HepG2 (cell line): ENCODE measurements around the gene COMMD4. TPM values are rescaled to one million over a fixed set of nuclear protein-coding genes. Genes with fewer than 3 reads are reported as not detected.

Experiments
- ASH2L ChIP-seq: fragments of 300-600, 200-600 bp; sonication (generic); IDR thresholded peaks from 2 replicates; pipeline ENCODE4 v1.7.0; 2017; ENCODE audit warnings: low read depth, mild to moderate bottlenecking, moderate library complexity, mixed read lengths, low read length; ENCODE audit not compliant: insufficient read length
- ATF2 ChIP-seq: sonication (generic); formaldehyde crosslinking; IDR thresholded peaks from 2 replicates; pipeline ENCODE4 v1.4.0; 2020; ENCODE audit warnings: missing genetic modification reagents
- CENPX ChIP-seq: sonication (generic); formaldehyde crosslinking; IDR thresholded peaks from 2 replicates; pipeline ENCODE4 v1.9.0; 2021; ENCODE audit warnings: mild to moderate bottlenecking, missing genetic modification reagents, moderate library complexity
- GABPA ChIP-seq, 2 experiments: IDR thresholded peaks; 2 replicates each; pipeline ENCODE4 v1.6.1; 2011 to 2016; ENCODE audit warnings: low read depth in 2 of 2, low read length in 1 of 2, missing biosample characterization in 1 of 2, missing genetic modification characterization in 1 of 2
- GZF1 ChIP-seq: sonication (generic); formaldehyde crosslinking; IDR thresholded peaks from 2 replicates; pipeline ENCODE4 v1.5.1; 2020; ENCODE audit warnings: mild to moderate bottlenecking, missing genetic modification reagents
- ISL2 ChIP-seq: sonication (generic); formaldehyde crosslinking; IDR thresholded peaks from 2 replicates; pipeline ENCODE4 v1.5.0; 2020; ENCODE audit warnings: missing genetic modification reagents
- KLF16 ChIP-seq, 2 experiments: sonication (generic) in 1 of 2; formaldehyde crosslinking in 1 of 2; IDR thresholded peaks; 2 replicates each; pipeline versions ENCODE4 v1.6.1 to v1.8.0; 2016 to 2023; ENCODE audit warnings: missing genetic modification reagents in 2 of 2, missing compliant biosample characterization in 1 of 2
- MLLT10 ChIP-seq: sonication (generic); formaldehyde crosslinking; IDR thresholded peaks from 2 replicates; pipeline ENCODE4 v1.4.0; 2020; ENCODE audit warnings: missing genetic modification reagents
- PHF8 ChIP-seq: sonication (generic); formaldehyde crosslinking; IDR thresholded peaks from 2 replicates; pipeline ENCODE4 v1.5.0; 2020; ENCODE audit warnings: missing genetic modification reagents
- REXO4 ChIP-seq: sonication (generic); formaldehyde crosslinking; IDR thresholded peaks from 2 replicates; pipeline ENCODE4 v1.8.0; 2022; ENCODE audit warnings: missing genetic modification reagents, mild to moderate bottlenecking, borderline replicate concordance
- RFX3 ChIP-seq: IDR thresholded peaks from 2 replicates; pipeline ENCODE4 v1.6.1; 2016; ENCODE audit warnings: missing biosample characterization, missing genetic modification reagents
- RNF219 ChIP-seq: sonication (generic); formaldehyde crosslinking; IDR thresholded peaks from 2 replicates; pipeline ENCODE4 v1.5.0; 2020; ENCODE audit warnings: mild to moderate bottlenecking, missing genetic modification reagents
- SNAPC2 ChIP-seq: sonication (generic); formaldehyde crosslinking; IDR thresholded peaks from 2 replicates; pipeline ENCODE4 v1.8.1; 2022; ENCODE audit warnings: mild to moderate bottlenecking, missing genetic modification reagents
- ZMYM3 ChIP-seq: sonication (generic); formaldehyde crosslinking; IDR thresholded peaks from 2 replicates; pipeline ENCODE4 v1.5.1; 2020; ENCODE audit warnings: mild to moderate bottlenecking, missing genetic modification reagents
- ZNF292 ChIP-seq: sonication (generic); formaldehyde crosslinking; IDR thresholded peaks from 2 replicates; pipeline ENCODE4 v1.8.1; 2022; ENCODE audit warnings: mild to moderate bottlenecking, low read depth, missing genetic modification reagents, borderline replicate concordance
- ZNF747 ChIP-seq: sonication (generic); formaldehyde crosslinking; IDR thresholded peaks from 2 replicates; pipeline ENCODE4 v1.8.1; 2023; ENCODE audit warnings: missing genetic modification reagents, mild to moderate bottlenecking, borderline replicate concordance
- ZNF749 ChIP-seq: sonication (generic); formaldehyde crosslinking; IDR thresholded peaks from 2 replicates; pipeline ENCODE4 v1.8.0; 2022; ENCODE audit warnings: mild to moderate bottlenecking, missing genetic modification reagents, moderate library complexity, borderline replicate concordance
- ZNF839 ChIP-seq: sonication (generic); formaldehyde crosslinking; IDR thresholded peaks from 2 replicates; pipeline ENCODE4 v1.4.0; 2020; ENCODE audit warnings: missing genetic modification reagents, mild to moderate bottlenecking, borderline replicate concordance
- polyA plus RNA-seq, 8 experiments: library from polyadenylated mRNA; depleted of rRNA in 3 of 8; stranded (reverse) in 7 of 8; unstranded in 1 of 8; fragments of >200 nt; fragmentation: Illumina TruSeq in 4 of 8; extraction: Trizol in 4 of 8; gene quantifications; 2 replicates each; pipeline versions ENCODE4 v1.2.1 to v1.2.3, GENCODE V29; 2011 to 2016; ENCODE audit warnings: low read depth in 4 of 8, missing spikeins in 1 of 8, mixed read lengths in 1 of 8; ENCODE audit not compliant: insufficient read depth in 1 of 8
- total RNA-seq, 5 experiments: library from RNA; depleted of rRNA; stranded (reverse); fragments of >200 nt; fragmentation: Illumina TruSeq; extraction: Trizol; gene quantifications; 2 replicates each; pipeline ENCODE4 v1.2.3, GENCODE V29; 2016; ENCODE audit warnings: low read depth in 1 of 5
- TF ChIP-seq, protein P1 (sequence below): sonication (generic); formaldehyde crosslinking; IDR thresholded peaks from 2 replicates; pipeline ENCODE4 v1.5.0; 2020; ENCODE audit warnings: mild to moderate bottlenecking, missing genetic modification reagents, borderline replicate concordance
- TF ChIP-seq, protein P2 (sequence below): sonication (generic); formaldehyde crosslinking; IDR thresholded peaks from 2 replicates; pipeline ENCODE4 v1.8.1; 2023; ENCODE audit warnings: mild to moderate bottlenecking, missing genetic modification reagents
- TF ChIP-seq, protein P3 (sequence below): sonication (generic); formaldehyde crosslinking; IDR thresholded peaks from 2 replicates; pipeline ENCODE4 v1.9.0; 2021; ENCODE audit warnings: missing genetic modification reagents, mild to moderate bottlenecking, borderline replicate concordance

COMMD4 gene
- total and polyA plus RNA-seq, 2 of the 13 experiments (the other 11 are each of a cell fraction or from before 2014, with no cell fraction given), result 45.8 to 89.9 TPM

DNA sequence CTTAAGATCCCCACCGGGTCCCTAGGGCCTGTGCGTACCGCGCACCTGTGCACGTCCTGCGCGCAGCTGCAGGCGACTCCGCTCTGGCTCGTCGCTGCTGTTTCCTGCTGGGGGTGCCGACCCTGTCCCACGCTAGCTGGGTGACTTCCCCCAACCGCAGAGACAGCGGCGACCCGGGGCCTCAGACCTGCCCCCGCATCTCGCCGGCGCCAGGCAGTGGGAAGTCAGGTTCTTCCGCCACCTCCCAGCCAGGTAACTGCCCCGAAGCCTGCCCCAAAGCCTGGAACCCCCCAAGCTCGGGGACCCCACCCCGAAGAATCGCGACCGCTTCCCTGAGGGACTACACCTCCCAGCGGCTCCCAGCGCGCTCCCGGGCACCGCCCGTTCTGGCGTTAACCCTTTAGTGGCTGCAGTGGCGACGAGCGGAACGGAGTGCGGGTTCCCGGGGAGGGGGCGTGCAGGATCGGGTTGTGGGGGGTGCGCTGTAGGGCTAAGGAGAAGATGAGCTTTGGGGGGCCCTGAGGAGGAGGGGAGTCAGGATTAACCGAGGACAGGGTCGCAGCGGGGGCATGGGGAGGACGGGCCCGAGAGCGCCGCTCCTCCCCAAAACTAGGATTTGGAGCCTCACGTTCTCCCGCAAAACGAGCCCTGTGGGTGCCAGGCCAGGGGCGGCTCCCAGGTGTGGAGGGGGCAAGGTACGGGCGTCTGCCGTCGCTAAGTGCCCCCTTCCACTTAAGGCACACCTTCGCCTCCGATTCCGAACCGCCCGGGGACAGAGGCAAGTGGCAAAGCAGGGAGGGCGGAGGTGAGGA lies 11.6 kb downstream of the COMMD4 start (continued):
- no peak for TF ChIP-seq REXO4 (CRISPR knock-in tag)
- TF ChIP-seq, protein P1, sequence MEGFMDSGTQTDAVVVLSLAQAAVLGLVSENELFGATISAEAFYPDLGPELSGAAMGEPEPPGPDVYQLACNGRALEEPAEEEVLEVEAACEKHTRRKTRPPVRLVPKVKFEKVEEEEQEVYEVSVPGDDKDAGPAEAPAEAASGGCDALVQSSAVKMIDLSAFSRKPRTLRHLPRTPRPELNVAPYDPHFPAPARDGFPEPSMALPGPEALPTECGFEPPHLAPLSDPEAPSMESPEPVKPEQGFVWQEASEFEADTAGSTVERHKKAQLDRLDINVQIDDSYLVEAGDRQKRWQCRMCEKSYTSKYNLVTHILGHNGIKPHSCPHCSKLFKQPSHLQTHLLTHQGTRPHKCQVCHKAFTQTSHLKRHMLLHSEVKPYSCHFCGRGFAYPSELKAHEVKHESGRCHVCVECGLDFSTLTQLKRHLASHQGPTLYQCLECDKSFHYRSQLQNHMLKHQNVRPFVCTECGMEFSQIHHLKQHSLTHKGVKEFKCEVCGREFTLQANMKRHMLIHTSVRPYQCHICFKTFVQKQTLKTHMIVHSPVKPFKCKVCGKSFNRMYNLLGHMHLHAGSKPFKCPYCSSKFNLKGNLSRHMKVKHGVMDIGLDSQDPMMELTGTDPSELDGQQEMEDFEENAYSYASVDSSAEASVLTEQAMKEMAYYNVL, result peak; percentile 33; the same call in 1 of the 2 replicates
- no peak for TF ChIP-seq GZF1 (CRISPR knock-in tag)
- TF ChIP-seq KLF16 (CRISPR knock-in tag; IDR thresholded peaks at IDR 0.05), result no peak; a peak in 1 of 4 replicates
- peak; percentile 41; the same call in 1 of the 2 replicates for TF ChIP-seq ZMYM3 (CRISPR knock-in tag)
- TF ChIP-seq RNF219, result no peak
- TF ChIP-seq CENPX (CRISPR knock-in tag), result no peak
- peak; percentile 38 for TF ChIP-seq GABPA (IDR thresholded peaks at IDR 0.05; ENCODE audit: low read depth, low read length)
- peak; percentile 69 for TF ChIP-seq GABPA (CRISPR knock-in tag; IDR thresholded peaks at IDR 0.05; ENCODE audit: low read depth)
- TF ChIP-seq ZNF749, result peak; percentile 71; the same call in 1 of the 2 replicates
- TF ChIP-seq, protein P2, sequence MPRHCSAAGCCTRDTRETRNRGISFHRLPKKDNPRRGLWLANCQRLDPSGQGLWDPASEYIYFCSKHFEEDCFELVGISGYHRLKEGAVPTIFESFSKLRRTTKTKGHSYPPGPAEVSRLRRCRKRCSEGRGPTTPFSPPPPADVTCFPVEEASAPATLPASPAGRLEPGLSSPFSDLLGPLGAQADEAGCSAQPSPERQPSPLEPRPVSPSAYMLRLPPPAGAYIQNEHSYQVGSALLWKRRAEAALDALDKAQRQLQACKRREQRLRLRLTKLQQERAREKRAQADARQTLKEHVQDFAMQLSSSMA (CRISPR knock-in tag), result no peak
- TF ChIP-seq MLLT10 (CRISPR knock-in tag), result no peak
- no peak; the same call in none of the 2 replicates for TF ChIP-seq SNAPC2 (CRISPR knock-in tag)
- 0 out of 2 replicates have a peak, but pooled peaks have one; percentile 49 for TF ChIP-seq ZNF292 (CRISPR knock-in tag)
- 0 out of 2 replicates have a peak, but pooled peaks have one; percentile 49 for TF ChIP-seq ZNF747 (CRISPR knock-in tag)
- no peak for TF ChIP-seq ATF2 (CRISPR knock-in tag)
- peak; percentile 78 for TF ChIP-seq PHF8 (CRISPR knock-in tag)
- TF ChIP-seq ZNF839 (CRISPR knock-in tag), result no peak
- no peak; the same call in 1 of the 2 replicates for TF ChIP-seq ISL2
- TF ChIP-seq RFX3 (CRISPR knock-in tag), result no peak
- TF ChIP-seq, protein P3, sequence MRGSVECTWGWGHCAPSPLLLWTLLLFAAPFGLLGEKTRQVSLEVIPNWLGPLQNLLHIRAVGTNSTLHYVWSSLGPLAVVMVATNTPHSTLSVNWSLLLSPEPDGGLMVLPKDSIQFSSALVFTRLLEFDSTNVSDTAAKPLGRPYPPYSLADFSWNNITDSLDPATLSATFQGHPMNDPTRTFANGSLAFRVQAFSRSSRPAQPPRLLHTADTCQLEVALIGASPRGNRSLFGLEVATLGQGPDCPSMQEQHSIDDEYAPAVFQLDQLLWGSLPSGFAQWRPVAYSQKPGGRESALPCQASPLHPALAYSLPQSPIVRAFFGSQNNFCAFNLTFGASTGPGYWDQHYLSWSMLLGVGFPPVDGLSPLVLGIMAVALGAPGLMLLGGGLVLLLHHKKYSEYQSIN, result no peak
- peak; percentile 37 for TF ChIP-seq ASH2L
